Heart right ventricle (tissue), 16 donors: ENCODE measurements around the gene TAF10. TPM values are rescaled to one million over a fixed set of nuclear protein-coding genes. Genes with fewer than 3 reads are reported as not detected.

Experiments
- ATAC-seq, 8 donors: fragments of 200-7000 bp; cut with Tn5 transposase; one replicate each; pipeline ENCODE4 v1.9.1; 2020; ENCODE audit warnings: mild to moderate bottlenecking in 8 of 8, moderate library complexity in 8 of 8, moderate number of reproducible peaks in 1 of 8
- DNase-seq, 2 donors: peaks; one replicate each; pipeline ENCODE4 v3.0.0-alpha.2; 2020
- H3K27ac ChIP-seq, 10 donors: fragments of 200-600 bp; sonication (generic) in 2 of 10; one replicate each; pipeline versions ENCODE4 v1.5.0 to v1.8.0; 2020 to 2022; ENCODE audit warnings: mild to moderate bottlenecking in 3 of 10
- H3K27me3 ChIP-seq, 7 donors: fragments of 200-600 bp; one replicate each; pipeline ENCODE4 v1.8.0; 2021 to 2022; ENCODE audit warnings: mild to moderate bottlenecking in 2 of 7
- H3K36me3 ChIP-seq, 9 donors: fragments of 200-600 bp; sonication (generic) in 1 of 9; one replicate each; pipeline versions ENCODE4 v1.5.0 to v1.8.0; 2020 to 2022; ENCODE audit warnings: mild to moderate bottlenecking in 2 of 9
- H3K4me1 ChIP-seq, 9 donors: fragments of 200-600 bp; sonication (generic) in 1 of 9; one replicate each; pipeline versions ENCODE4 v1.5.0 to v1.8.0; 2020 to 2022; ENCODE audit warnings: mild to moderate bottlenecking in 4 of 9
- H3K4me3 ChIP-seq, 10 donors: fragments of 200-600 bp; sonication (generic) in 2 of 10; one replicate each; pipeline versions ENCODE4 v1.5.0 to v1.8.0; 2020 to 2022; ENCODE audit warnings: mild to moderate bottlenecking in 7 of 10, moderate library complexity in 2 of 10
- H3K9me3 ChIP-seq, 11 donors: fragments of 200-600 bp in 10 of 11; sonication (generic) in 2 of 11; one replicate each; pipeline versions ENCODE4 v1.5.0 to v1.8.0; 2013 to 2022; ENCODE audit warnings: mild to moderate bottlenecking in 2 of 11, control low read depth in 1 of 11, moderate library complexity in 1 of 11
- CTCF ChIP-seq, 9 donors: fragments of 200-600 bp; sonication (generic) in 2 of 9; IDR thresholded peaks; one replicate each; pipeline versions ENCODE4 v1.5.0 to v1.8.0; 2021 to 2022; ENCODE audit warnings: antibody characterized with exemption in 9 of 9, mild to moderate bottlenecking in 5 of 9, moderate library complexity in 1 of 9
- WGBS, 2 donors: extraction: QIAGEN DNeasy Blood & Tissue Kit; methylation state at CpG; one replicate each; pipeline ENCODE4 v1.1.7; 2013; ENCODE audit warnings: inconsistent platforms in 1 of 2; 5-methylcytosine and 5-hydroxymethylcytosine counted together
- intact Hi-C, 10 donors: fragments of 100-400 bp; cut with DNase I; formaldehyde crosslinking; loops; one replicate each; pipeline versions ENCODE4 v1.11.1 to v1.14.2; 2022
- polyA plus RNA-seq, 2 donors: library from polyadenylated mRNA; stranded (reverse); fragments of 200-250 nt; gene quantifications; one replicate each; pipeline ENCODE4 v1.2.3, GENCODE V29; 2013
- total RNA-seq, 10 donors: library from RNA; stranded (reverse); fragmentation: NEBNext Ultra II Directional in 3 of 10; extraction: Animal tissue kit (Norgen Biotek cat#: 25700) in 3 of 10; gene quantifications; one replicate each; pipeline versions ENCODE4 v1.2.1 to v1.2.4, GENCODE V29; 2021 to 2023
- donor health status: Arrhythmogenic right ventricular cardiomyopathy.
- donor health status: ischemic (EF 13 %, LVEDD 7.1; RV severe dilation, severe dysfunction).
- donor health status: healthy with polysubstance abuse.
- donor health status: DM: no; HTN: yes; CAD: no.
- donor health status: DM: no; HTN: no; CAD: no.
- donor health status: ischemic (EF 25% LVEDD 6.9; RV normal size, moderate dysfunction).
- donor health status: ischemic (EF 25% LVEDD 5.7; RV mildly dilated, moderate dysfunction).
- donor health status: healthy.
- donor health status: DM: yes; HTN: yes; CAD: no.
- donor health status: Ischemic cardiomyopathy.
- donor health status: ischemic (EF 35%, LVEDD 5.7; RV mildly dilated, moderate dysfunction).
- donor health status: nonischemic (EF 11% LVEDD 7.7; RV severe dilation, severe dysfunction).
- donor health status: DM: yes; HTN: yes; CAD: no.
- donor health status: PGD.
- donor health status: ischemic (EF 29% LVEDD 5.4; RV normal size, mild dysfunction).
- donor health status: nonischemic (EF 23%, LVEDD 6.1; RV moderate dilation, normal function).

The TAF10 gene
- total and polyA plus RNA-seq, 12 donors = 78.0 to 254 (median 90.5) TPM

- intact Hi-C loops = no loop called here
- no peak overlapping the region for H3K4me3 ChIP-seq
- no peak for DNase-seq
- no peak overlapping the region for H3K27ac ChIP-seq
- H3K4me1 ChIP-seq = peaks cover 0 to 13% (median 0%) of the 10 kb centered on the region in 9 donors
- H3K36me3 ChIP-seq = peaks cover 0 to 94% (median 19%) of the 10 kb centered on the region in 9 donors
- no peak for TF ChIP-seq CTCF (IDR thresholded peaks at IDR 0.05)
- no peaks in the 10 kb centered on the region for H3K9me3 ChIP-seq
- WGBS, 2 donors = 90 to 92% methylated on average over 17 of the region's 17 CpGs
- H3K27me3 ChIP-seq = no peaks in the 10 kb centered on the region
- no peak for ATAC-seq
Measured at GRCh38 chr11:6625832-6626420, 13.9 kb upstream of the TAF10 start.

- H3K36me3 ChIP-seq = peaks cover 0 to 87% (median 19%) of the 10 kb centered on the region in 9 donors
- no peak for TF ChIP-seq CTCF (IDR thresholded peaks at IDR 0.05)
- H3K9me3 ChIP-seq = no peaks in the 10 kb centered on the region
- H3K27me3 ChIP-seq = no peaks in the 10 kb centered on the region
- ATAC-seq (no peak), DNase-seq (no peak)
- intact Hi-C loops = no loop called here
- 93 to 94% methylated on average over 12 of the region's 12 CpGs for WGBS, 2 donors
- peaks cover 0 to 19% (median 0%) of the 10 kb centered on the region in 9 donors for H3K4me1 ChIP-seq
- H3K27ac ChIP-seq = no peak overlapping the region
- no peak overlapping the region for H3K4me3 ChIP-seq
Measured at GRCh38 chr11:6625156-6625831, 13.3 kb upstream of the TAF10 start.

- ATAC-seq = no peak
- WGBS, 2 donors = 88 to 89% methylated on average over 31 of the region's 31 CpGs
- peaks cover 0 to 71% (median 13%) of the 10 kb centered on the region in 9 donors for H3K36me3 ChIP-seq
Measured at GRCh38 chr11:6623391-6624363, 11.7 kb upstream of the TAF10 start.

More at GRCh38 chr11:6623391-6624363, 11.7 kb upstream of the TAF10 start:
- intact Hi-C loops = no loop called here
- Histone ChIP-seq H3K4me1 (peaks cover under 1 to 30% (median 9%) of the 10 kb centered on the region in 9 donors), H3K27me3 (no peaks in the 10 kb centered on the region), H3K4me3 (no peak overlapping the region), H3K27ac (no peak overlapping the region), H3K9me3 (no peaks in the 10 kb centered on the region)
- no peak for DNase-seq
- TF ChIP-seq CTCF (IDR thresholded peaks at IDR 0.05) = no peak
